HL-60 (cell line): ENCODE measurements around the gene PHF14.

Experiments used
- GABPA ChIP-seq: IDR thresholded peaks from 2 replicates; pipeline ENCODE4 v1.6.1; 2012; ENCODE audit warnings: low read depth
- POLR2AphosphoS5 ChIP-seq: IDR thresholded peaks from 2 replicates; pipeline ENCODE4 v1.6.1; 2012; ENCODE audit warnings: low read depth
- SPI1 ChIP-seq: IDR thresholded peaks from 2 replicates; pipeline ENCODE4 v1.6.1; 2012; ENCODE audit warnings: low read depth, mild to moderate bottlenecking, borderline replicate concordance
- TF ChIP-seq, protein P1 (sequence below): IDR thresholded peaks from 2 replicates; pipeline ENCODE4 v1.6.1; 2012; ENCODE audit warnings: low read depth; ENCODE audit not compliant: insufficient replicate concordance
- TF ChIP-seq, protein P2 (sequence below): IDR thresholded peaks from one replicate; pipeline ENCODE4 v1.5.1; 2011; ENCODE audit warnings: low read length, control low read depth, inconsistent platforms; ENCODE audit not compliant: insufficient read depth

DNA sequence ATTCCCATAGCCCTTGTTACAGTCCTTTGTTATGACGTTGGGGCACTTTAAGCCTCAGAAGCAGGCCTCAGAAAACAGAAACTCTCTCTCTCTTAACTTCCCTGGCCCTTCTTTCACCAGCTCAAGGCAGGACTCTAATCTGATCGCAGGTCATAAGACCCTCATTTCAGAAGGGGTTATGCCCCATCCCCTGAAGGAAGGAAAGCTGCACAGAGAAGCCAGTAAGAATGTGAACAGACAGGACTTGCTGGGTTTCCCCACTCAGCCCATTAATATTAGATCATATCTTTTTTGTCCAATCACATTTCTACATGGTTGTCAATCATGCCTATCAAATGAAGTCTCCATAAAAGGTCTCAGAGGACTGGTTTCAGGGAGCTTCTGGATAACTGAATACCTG, 49.3 kb upstream of the PHF14 start:
- TF ChIP-seq, protein P1, sequence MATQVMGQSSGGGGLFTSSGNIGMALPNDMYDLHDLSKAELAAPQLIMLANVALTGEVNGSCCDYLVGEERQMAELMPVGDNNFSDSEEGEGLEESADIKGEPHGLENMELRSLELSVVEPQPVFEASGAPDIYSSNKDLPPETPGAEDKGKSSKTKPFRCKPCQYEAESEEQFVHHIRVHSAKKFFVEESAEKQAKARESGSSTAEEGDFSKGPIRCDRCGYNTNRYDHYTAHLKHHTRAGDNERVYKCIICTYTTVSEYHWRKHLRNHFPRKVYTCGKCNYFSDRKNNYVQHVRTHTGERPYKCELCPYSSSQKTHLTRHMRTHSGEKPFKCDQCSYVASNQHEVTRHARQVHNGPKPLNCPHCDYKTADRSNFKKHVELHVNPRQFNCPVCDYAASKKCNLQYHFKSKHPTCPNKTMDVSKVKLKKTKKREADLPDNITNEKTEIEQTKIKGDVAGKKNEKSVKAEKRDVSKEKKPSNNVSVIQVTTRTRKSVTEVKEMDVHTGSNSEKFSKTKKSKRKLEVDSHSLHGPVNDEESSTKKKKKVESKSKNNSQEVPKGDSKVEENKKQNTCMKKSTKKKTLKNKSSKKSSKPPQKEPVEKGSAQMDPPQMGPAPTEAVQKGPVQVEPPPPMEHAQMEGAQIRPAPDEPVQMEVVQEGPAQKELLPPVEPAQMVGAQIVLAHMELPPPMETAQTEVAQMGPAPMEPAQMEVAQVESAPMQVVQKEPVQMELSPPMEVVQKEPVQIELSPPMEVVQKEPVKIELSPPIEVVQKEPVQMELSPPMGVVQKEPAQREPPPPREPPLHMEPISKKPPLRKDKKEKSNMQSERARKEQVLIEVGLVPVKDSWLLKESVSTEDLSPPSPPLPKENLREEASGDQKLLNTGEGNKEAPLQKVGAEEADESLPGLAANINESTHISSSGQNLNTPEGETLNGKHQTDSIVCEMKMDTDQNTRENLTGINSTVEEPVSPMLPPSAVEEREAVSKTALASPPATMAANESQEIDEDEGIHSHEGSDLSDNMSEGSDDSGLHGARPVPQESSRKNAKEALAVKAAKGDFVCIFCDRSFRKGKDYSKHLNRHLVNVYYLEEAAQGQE = no peak
- TF ChIP-seq POLR2AphosphoS5 = no peak
- TF ChIP-seq, protein P2, sequence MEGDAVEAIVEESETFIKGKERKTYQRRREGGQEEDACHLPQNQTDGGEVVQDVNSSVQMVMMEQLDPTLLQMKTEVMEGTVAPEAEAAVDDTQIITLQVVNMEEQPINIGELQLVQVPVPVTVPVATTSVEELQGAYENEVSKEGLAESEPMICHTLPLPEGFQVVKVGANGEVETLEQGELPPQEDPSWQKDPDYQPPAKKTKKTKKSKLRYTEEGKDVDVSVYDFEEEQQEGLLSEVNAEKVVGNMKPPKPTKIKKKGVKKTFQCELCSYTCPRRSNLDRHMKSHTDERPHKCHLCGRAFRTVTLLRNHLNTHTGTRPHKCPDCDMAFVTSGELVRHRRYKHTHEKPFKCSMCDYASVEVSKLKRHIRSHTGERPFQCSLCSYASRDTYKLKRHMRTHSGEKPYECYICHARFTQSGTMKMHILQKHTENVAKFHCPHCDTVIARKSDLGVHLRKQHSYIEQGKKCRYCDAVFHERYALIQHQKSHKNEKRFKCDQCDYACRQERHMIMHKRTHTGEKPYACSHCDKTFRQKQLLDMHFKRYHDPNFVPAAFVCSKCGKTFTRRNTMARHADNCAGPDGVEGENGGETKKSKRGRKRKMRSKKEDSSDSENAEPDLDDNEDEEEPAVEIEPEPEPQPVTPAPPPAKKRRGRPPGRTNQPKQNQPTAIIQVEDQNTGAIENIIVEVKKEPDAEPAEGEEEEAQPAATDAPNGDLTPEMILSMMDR = no peak
- no peak for TF ChIP-seq GABPA
- no peak for TF ChIP-seq SPI1
